IPS-18a (cell line): Measurements from ENCODE around the gene ATP8A1.

Source experiments
- H3K27ac ChIP-seq: one replicate; pipeline ENCODE4 v1.5.1; 2013; ENCODE audit warnings: low read length
- H3K27me3 ChIP-seq: one replicate; pipeline ENCODE4 v1.6.1; 2013; ENCODE audit warnings: mild to moderate bottlenecking, low read length; ENCODE audit not compliant: control insufficient read depth, insufficient read depth
- H3K36me3 ChIP-seq: one replicate; pipeline ENCODE4 v1.6.1; 2013; ENCODE audit warnings: low read depth, low read length; ENCODE audit not compliant: control insufficient read depth
- H3K4me1 ChIP-seq: one replicate; pipeline ENCODE4 v1.6.1; 2013; ENCODE audit warnings: low read depth, low read length; ENCODE audit not compliant: control insufficient read depth
- H3K4me3 ChIP-seq: one replicate; pipeline ENCODE4 v1.5.1; 2013; ENCODE audit warnings: low read length
- H3K9ac ChIP-seq: one replicate; pipeline ENCODE4 v1.6.1; 2013; ENCODE audit warnings: mild to moderate bottlenecking, low read length, moderate library complexity
- H3K9me3 ChIP-seq: one replicate; pipeline ENCODE4 v1.6.1; 2013; ENCODE audit warnings: low read depth, low read length; ENCODE audit not compliant: control insufficient read depth

ATP8A1 gene

DNA sequence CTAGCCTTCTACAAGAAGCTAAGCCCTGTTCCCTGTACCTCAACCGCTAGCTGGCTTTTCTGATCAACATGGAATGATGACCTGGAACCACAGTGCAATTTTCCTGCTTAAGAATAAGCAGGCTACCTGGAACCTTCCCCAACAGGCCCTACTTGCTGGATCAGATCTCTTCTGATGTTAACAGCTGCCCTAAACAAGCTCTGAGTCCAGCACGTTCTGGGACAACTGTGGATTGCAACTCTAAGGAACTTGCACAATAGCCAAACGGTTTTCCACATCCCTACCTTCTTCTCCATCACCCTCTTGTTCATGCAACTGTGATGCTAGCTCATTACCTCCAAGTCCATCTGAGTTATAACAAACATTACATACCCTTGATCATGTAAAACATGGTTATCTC is 19.8 kb downstream of the ATP8A1 start:
- Histone ChIP-seq H3K9ac (no peak overlapping the region), H3K9me3 (no peaks in the 10 kb centered on the region), H3K27ac (no peak overlapping the region), H3K27me3 (no peaks in the 10 kb centered on the region), H3K4me3 (no peak overlapping the region), H3K4me1 (no peaks in the 10 kb centered on the region), H3K36me3 (no peaks in the 10 kb centered on the region)

DNA sequence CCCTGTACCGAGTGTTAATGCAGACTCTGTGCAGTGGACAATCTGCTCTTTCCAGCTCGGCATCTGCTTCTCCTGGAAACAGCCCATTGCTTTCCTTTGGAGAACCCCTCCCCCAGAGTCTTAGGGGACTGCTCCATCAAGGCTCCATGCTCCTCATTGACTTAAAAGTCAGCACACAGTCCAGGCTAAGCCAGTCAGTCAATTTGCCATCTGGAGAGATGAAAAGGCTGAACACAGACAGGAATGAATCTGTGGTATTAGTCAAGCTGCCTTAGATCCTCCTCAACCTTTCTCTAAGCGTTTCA is 20.3 kb downstream of the ATP8A1 start:
- Histone ChIP-seq H3K27ac (no peak overlapping the region), H3K9me3 (no peaks in the 10 kb centered on the region), H3K4me1 (no peaks in the 10 kb centered on the region), H3K27me3 (no peaks in the 10 kb centered on the region), H3K9ac (no peak overlapping the region), H3K4me3 (no peak overlapping the region), H3K36me3 (no peaks in the 10 kb centered on the region)

- no peak overlapping the region for H3K27ac ChIP-seq
- H3K9ac ChIP-seq = no peak overlapping the region
- H3K27me3 ChIP-seq = no peaks in the 10 kb centered on the region
- H3K4me1 ChIP-seq = no peaks in the 10 kb centered on the region
- H3K36me3 ChIP-seq = no peaks in the 10 kb centered on the region
- no peak overlapping the region for H3K4me3 ChIP-seq
- no peaks in the 10 kb centered on the region for H3K9me3 ChIP-seq
Measured at GRCh38 chr4:42633605-42634388, 23.1 kb downstream of the ATP8A1 start.

DNA sequence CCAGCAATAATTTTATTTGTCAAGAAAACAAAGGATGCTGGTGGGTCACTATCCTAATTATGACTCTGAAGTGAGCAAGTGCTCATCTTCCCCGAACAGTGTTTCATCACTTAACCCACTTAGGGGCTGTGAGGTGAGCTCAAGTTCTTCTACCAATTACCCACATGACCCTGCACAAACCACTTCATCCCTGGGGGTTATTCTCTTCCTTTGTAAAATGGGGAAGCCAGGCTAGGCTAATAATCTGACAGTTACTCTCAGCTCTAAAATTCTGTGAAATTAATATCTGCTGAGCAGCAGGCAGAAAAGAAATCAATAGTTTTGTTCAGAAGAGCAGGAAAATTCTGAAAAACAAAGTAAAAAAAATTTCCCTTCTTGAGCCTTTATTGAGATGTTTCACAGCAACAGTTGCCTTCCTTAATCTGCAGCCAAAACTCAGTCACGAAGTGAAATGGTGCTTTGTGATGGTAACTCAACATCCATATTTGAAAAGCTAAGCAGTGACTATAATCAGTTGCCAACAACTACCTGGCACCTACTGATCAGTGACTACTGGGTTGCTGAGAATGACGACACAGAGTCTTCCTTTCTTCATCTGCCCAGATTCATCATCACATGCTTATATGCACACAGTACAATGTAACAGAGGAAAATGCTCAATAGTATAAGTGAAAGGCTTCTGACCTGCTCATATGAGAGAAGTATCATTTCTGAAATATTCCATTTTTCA is 24.1 kb downstream of the ATP8A1 start:
- H3K9me3 ChIP-seq = no peaks in the 10 kb centered on the region
- no peaks in the 10 kb centered on the region for H3K4me1 ChIP-seq
- no peak overlapping the region for H3K9ac ChIP-seq
- H3K27me3 ChIP-seq = no peaks in the 10 kb centered on the region
- H3K27ac ChIP-seq = no peak overlapping the region
- no peaks in the 10 kb centered on the region for H3K36me3 ChIP-seq
- H3K4me3 ChIP-seq = no peak overlapping the region

DNA sequence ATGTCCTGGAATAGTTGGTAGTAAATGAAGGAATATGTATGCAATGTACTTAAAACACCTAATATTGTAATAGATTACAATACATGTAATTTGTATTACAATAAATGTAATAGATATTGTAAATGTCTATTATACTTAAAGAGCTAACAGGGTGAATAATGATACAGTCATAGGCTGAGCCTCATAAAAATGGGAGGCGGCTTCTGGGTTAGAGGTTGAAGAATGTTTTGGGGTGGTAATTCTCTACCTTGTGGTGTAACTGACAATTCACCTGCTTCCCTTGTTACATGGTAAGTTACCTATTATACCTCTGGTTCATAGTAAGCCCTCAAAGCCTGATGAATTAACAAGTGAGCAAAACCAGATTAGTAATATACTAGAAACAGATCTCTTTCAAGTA is 26.0 kb downstream of the ATP8A1 start:
- Histone ChIP-seq H3K9ac (no peak overlapping the region), H3K36me3 (no peaks in the 10 kb centered on the region), H3K9me3 (no peaks in the 10 kb centered on the region), H3K4me3 (no peak overlapping the region), H3K27ac (no peak overlapping the region), H3K4me1 (no peaks in the 10 kb centered on the region), H3K27me3 (no peaks in the 10 kb centered on the region)

- no peak overlapping the region for H3K27ac ChIP-seq
- no peaks in the 10 kb centered on the region for H3K4me1 ChIP-seq
- no peak overlapping the region for H3K4me3 ChIP-seq
- no peaks in the 10 kb centered on the region for H3K9me3 ChIP-seq
- H3K27me3 ChIP-seq = no peaks in the 10 kb centered on the region
- H3K9ac ChIP-seq = no peak overlapping the region
- H3K36me3 ChIP-seq = no peaks in the 10 kb centered on the region
Measured at GRCh38 chr4:42628740-42629139, 28.2 kb downstream of the ATP8A1 start.

DNA sequence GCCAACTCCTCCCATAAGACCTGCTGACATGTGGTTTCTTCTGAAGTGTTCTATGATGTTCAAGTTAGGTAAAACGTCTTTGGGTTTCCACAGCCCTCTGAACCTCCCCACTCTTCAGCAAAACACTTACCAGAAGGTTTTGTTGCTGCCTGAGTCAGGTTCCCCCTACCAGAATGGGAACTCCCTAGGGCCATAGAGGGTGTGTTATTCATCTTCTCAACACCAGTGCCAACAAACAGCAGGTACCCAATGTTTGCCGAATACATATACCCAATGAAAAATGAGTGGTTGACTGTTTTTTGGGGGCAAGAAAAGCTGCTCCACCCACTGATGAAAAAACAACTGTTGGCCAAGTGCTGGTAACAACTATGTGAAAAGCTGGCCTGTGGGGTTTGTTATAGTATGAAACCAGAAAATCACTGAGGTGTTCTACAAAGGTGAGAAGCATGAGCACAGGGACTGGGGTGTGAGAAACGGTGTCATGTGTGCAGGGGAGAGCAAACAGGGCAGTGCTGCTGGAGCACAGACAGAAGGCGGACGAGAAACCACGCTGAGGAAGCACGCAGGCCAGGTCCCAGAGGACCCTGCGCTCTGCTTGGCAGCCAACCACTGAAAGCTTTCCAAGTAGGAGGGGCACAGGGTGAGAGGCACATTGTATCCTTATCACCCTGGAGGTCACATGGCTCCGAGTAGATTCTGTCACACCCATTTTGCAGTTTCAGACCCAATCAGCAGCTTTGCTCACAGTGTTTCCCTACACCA is 28.8 kb downstream of the ATP8A1 start:
- Histone ChIP-seq H3K27me3 (no peaks in the 10 kb centered on the region), H3K4me1 (no peaks in the 10 kb centered on the region), H3K27ac (no peak overlapping the region), H3K9ac (no peak overlapping the region), H3K36me3 (no peaks in the 10 kb centered on the region), H3K4me3 (no peak overlapping the region), H3K9me3 (no peaks in the 10 kb centered on the region)

DNA sequence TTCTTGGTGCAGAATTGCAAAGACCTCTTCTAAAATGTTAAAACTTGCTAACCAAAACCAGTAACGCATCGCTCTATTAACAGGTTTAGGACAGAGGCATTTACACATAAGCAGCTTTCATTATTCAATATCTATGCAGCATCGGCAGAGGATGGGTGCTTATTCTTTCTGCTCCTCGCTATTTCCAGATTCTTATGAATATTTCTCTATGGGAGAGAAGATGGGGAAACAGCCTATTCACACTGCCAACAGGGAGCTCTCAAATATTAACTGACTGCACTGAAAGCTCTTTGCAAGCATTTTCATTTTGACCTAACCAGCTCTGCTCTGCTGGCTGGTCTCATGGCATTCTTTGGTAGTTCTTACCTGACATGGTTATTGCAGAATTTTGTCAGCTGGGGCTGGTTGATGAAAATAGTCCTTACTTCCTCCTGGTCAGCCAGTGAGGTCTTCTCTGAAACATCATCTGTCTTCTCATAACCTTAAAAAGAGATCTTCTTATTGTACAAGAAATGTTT is 30.2 kb downstream of the ATP8A1 start:
- no peaks in the 10 kb centered on the region for H3K9me3 ChIP-seq
- no peak overlapping the region for H3K27ac ChIP-seq
- no peak overlapping the region for H3K4me3 ChIP-seq
- no peaks in the 10 kb centered on the region for H3K36me3 ChIP-seq
- no peaks in the 10 kb centered on the region for H3K4me1 ChIP-seq
- H3K27me3 ChIP-seq = no peaks in the 10 kb centered on the region
- H3K9ac ChIP-seq = no peak overlapping the region

DNA sequence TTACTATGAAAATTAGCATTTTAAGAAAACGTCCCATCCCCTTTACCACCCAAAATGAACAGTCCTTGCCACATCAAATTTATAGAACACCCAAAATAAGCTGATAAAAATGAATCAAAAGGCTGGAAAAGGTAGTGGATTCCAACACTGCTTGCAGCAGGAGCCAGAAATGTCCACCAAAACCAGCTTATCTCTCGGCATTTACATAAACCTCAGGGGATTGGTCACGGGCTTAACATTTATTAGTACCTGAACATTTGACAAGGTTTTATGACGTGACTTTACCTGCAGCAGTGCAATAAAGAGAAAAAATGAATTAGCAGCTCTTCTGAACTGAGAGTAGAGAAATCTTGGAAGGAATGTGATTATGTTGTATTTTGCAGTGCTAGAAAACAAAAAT is 31.6 kb downstream of the ATP8A1 start:
- Histone ChIP-seq H3K4me3 (no peak overlapping the region), H3K36me3 (no peaks in the 10 kb centered on the region), H3K27ac (no peak overlapping the region), H3K9me3 (no peaks in the 10 kb centered on the region), H3K4me1 (no peaks in the 10 kb centered on the region), H3K9ac (no peak overlapping the region), H3K27me3 (no peaks in the 10 kb centered on the region)

DNA sequence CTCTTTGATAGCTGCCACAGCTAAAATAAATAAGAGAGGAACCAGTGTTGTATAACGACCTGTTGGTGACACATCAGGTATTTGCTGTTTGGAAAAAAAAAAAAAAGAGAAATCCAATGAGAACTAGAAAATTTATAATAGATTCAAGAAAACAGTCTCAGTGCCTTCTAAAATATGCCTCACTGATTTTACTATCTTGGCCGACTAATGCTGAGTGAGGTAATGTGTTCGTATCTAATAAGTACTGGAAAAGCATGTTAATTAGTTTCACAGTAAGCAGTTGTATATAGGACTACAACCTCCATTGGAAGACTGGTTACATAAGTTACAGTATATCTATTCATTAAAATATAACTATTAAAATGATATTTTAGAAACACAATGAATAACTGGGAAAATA is 32.4 kb downstream of the ATP8A1 start:
- H3K4me1 ChIP-seq = no peaks in the 10 kb centered on the region
- no peak overlapping the region for H3K9ac ChIP-seq
- no peak overlapping the region for H3K27ac ChIP-seq
- no peaks in the 10 kb centered on the region for H3K9me3 ChIP-seq
- H3K4me3 ChIP-seq = no peak overlapping the region
- no peaks in the 10 kb centered on the region for H3K36me3 ChIP-seq
- H3K27me3 ChIP-seq = no peaks in the 10 kb centered on the region

- no peaks in the 10 kb centered on the region for H3K36me3 ChIP-seq
- no peak overlapping the region for H3K27ac ChIP-seq
- H3K4me3 ChIP-seq = no peak overlapping the region
- H3K9ac ChIP-seq = no peak overlapping the region
- no peaks in the 10 kb centered on the region for H3K27me3 ChIP-seq
- no peaks in the 10 kb centered on the region for H3K9me3 ChIP-seq
- H3K4me1 ChIP-seq = no peaks in the 10 kb centered on the region
Measured at GRCh38 chr4:42618023-42618422, 38.9 kb downstream of the ATP8A1 start.
